Activated CD4-positive, alpha-beta T cell treated with anti-CD3 and anti-CD28 coated beads for 36 hours (primary cell): ENCODE data around the gene SMAD6. TPM values are rescaled to one million over a fixed set of nuclear protein-coding genes. Genes with fewer than 3 reads are reported as not detected.

ENCODE experiments used
- ATAC-seq: fragments of 200-7000 bp; cut with Tn5 transposase; one replicate; pipeline ENCODE4 v1.10.0; 2021; ENCODE audit warnings: mild to moderate bottlenecking, moderate library complexity
- CTCF ChIA-PET: fragments of 350-600 bp; sonication (Branson Sonifier 250); formaldehyde crosslinking; loops from one replicate; lab custom pipeline; 2021; ENCODE audit warnings: antibody characterized with exemption; lab: Charles Lee
- POLR2A ChIA-PET: fragments of 350-600 bp; sonication (Branson Sonifier 250); formaldehyde crosslinking; loops from one replicate; lab custom pipeline; 2021; ENCODE audit warnings: antibody characterized with exemption, inconsistent platforms; lab: Charles Lee
- DNase-seq: peaks from one replicate; pipeline ENCODE4 v3.0.0-alpha.2; 2020
- H3K27ac Mint-ChIP-seq: one replicate; pipeline ENCODE4 v1.8.0; 2021; ENCODE audit warnings: mixed read lengths
- H3K27me3 Mint-ChIP-seq: one replicate; pipeline ENCODE4 v1.8.0; 2021; ENCODE audit warnings: mixed read lengths
- H3K36me3 Mint-ChIP-seq: one replicate; pipeline ENCODE4 v1.8.0; 2021; ENCODE audit warnings: low read depth, mixed read lengths
- H3K4me1 Mint-ChIP-seq: one replicate; pipeline ENCODE4 v1.8.0; 2021; ENCODE audit warnings: mixed read lengths
- H3K4me3 Mint-ChIP-seq: one replicate; pipeline ENCODE4 v1.8.0; 2021; ENCODE audit warnings: mild to moderate bottlenecking, moderate library complexity, mixed read lengths
- H3K9me3 Mint-ChIP-seq: one replicate; pipeline ENCODE4 v1.8.0; 2021; ENCODE audit warnings: low read depth, mixed read lengths
- intact Hi-C, 2 experiments: fragments of 100-400 bp; cut with DNase I in 1 of 2; cut with micrococcal nuclease in 1 of 2; formaldehyde crosslinking; loops; one replicate each; pipeline versions ENCODE4 v1.14.2 to v1.15.1; 2022 to 2024; cut with DNase I, micrococcal nuclease
- total RNA-seq, 2 experiments: library from RNA; stranded (reverse); gene quantifications; one replicate each; pipeline ENCODE4 v1.2.3, GENCODE V29; 2021

The SMAD6 gene
- total RNA-seq, 2 experiments from 2014 or later = 0.19 to 0.23 TPM

- intact Hi-C loops = no loop called here
- no peak for ATAC-seq
- peaks cover 4% of the 10 kb centered on the region for H3K27me3 Mint-ChIP-seq
- ChIA-PET POLR2A (no interaction called here), CTCF (no interaction called here)
- H3K27ac Mint-ChIP-seq = no peak overlapping the region
- no peak overlapping the region for H3K4me3 Mint-ChIP-seq
- DNase-seq = no peak
- H3K4me1 Mint-ChIP-seq = no peaks in the 10 kb centered on the region
- no peaks in the 10 kb centered on the region for H3K9me3 Mint-ChIP-seq
- H3K36me3 Mint-ChIP-seq = no peaks in the 10 kb centered on the region
Observed at GRCh38 chr15:66713843-66714508, 11.9 kb downstream of the SMAD6 start.

- CTCF ChIA-PET = no interaction called here
- Mint-ChIP-seq H3K27ac (no peak overlapping the region), H3K4me1 (no peaks in the 10 kb centered on the region), H3K9me3 (no peaks in the 10 kb centered on the region), H3K27me3 (peaks cover 4% of the 10 kb centered on the region), H3K4me3 (no peak overlapping the region), H3K36me3 (no peaks in the 10 kb centered on the region)
- POLR2A ChIA-PET = no interaction called here
- no peak for DNase-seq
- intact Hi-C loops = no loop called here
- ATAC-seq = no peak
Observed at GRCh38 chr15:66714543-66714981, 12.5 kb downstream of the SMAD6 start.

GRCh38 chr15:66715181-66715624, 13.2 kb downstream of the SMAD6 start:
- intact Hi-C loops = no loop called here
- no peak overlapping the region for H3K4me3 Mint-ChIP-seq
- CTCF ChIA-PET = no interaction called here

GRCh38 chr15:66715720-66716655, 14.0 kb downstream of the SMAD6 start:
- Mint-ChIP-seq H3K4me1 (no peaks in the 10 kb centered on the region), H3K4me3 (no peak overlapping the region), H3K9me3 (no peaks in the 10 kb centered on the region), H3K27me3 (peaks cover 4% of the 10 kb centered on the region), H3K36me3 (no peaks in the 10 kb centered on the region), H3K27ac (no peak overlapping the region)
- ATAC-seq = no peak
- ChIA-PET POLR2A (no interaction called here), CTCF (no interaction called here)
- DNase-seq = no peak
- intact Hi-C loops = no loop called here

More at GRCh38 chr15:66715181-66715624, 13.2 kb downstream of the SMAD6 start:
- no peak for ATAC-seq
- H3K36me3 Mint-ChIP-seq = no peaks in the 10 kb centered on the region
- H3K27ac Mint-ChIP-seq = no peak overlapping the region
- POLR2A ChIA-PET = no interaction called here
- no peaks in the 10 kb centered on the region for H3K4me1 Mint-ChIP-seq
- H3K27me3 Mint-ChIP-seq = peaks cover 4% of the 10 kb centered on the region
- no peaks in the 10 kb centered on the region for H3K9me3 Mint-ChIP-seq
- DNase-seq = no peak

- CTCF ChIA-PET = no interaction called here
- Mint-ChIP-seq H3K4me3 (no peak overlapping the region), H3K4me1 (no peaks in the 10 kb centered on the region), H3K27me3 (peaks cover 4% of the 10 kb centered on the region), H3K9me3 (no peaks in the 10 kb centered on the region), H3K36me3 (no peaks in the 10 kb centered on the region), H3K27ac (no peak overlapping the region)
- intact Hi-C loops = no loop called here
- POLR2A ChIA-PET = no interaction called here
- DNase-seq (no peak), ATAC-seq (no peak)
Observed at GRCh38 chr15:66716656-66717020, 14.6 kb downstream of the SMAD6 start.

GRCh38 chr15:66718220-66718988, 16.4 kb downstream of the SMAD6 start:
- H3K4me1 Mint-ChIP-seq = no peaks in the 10 kb centered on the region
- ATAC-seq (no peak), DNase-seq (no peak)
- intact Hi-C loops = no loop called here
- ChIA-PET CTCF (no interaction called here), POLR2A (no interaction called here)
- H3K4me3 Mint-ChIP-seq = no peak overlapping the region
- no peak overlapping the region for H3K27ac Mint-ChIP-seq
- H3K9me3 Mint-ChIP-seq = no peaks in the 10 kb centered on the region
- H3K27me3 Mint-ChIP-seq = peaks cover 4% of the 10 kb centered on the region
- no peaks in the 10 kb centered on the region for H3K36me3 Mint-ChIP-seq

GRCh38 chr15:66719471-66719870, 17.4 kb downstream of the SMAD6 start:
- ChIA-PET POLR2A (no interaction called here), CTCF (interaction anchor here (2.3 kb wide), 1 partner anchor 8 kb away, joined by 9 read pairs; no protein-coding TSS in a partner anchor)
- Mint-ChIP-seq H3K27ac (no peak overlapping the region), H3K4me1 (no peaks in the 10 kb centered on the region), H3K36me3 (no peaks in the 10 kb centered on the region), H3K27me3 (peaks cover 4% of the 10 kb centered on the region), H3K9me3 (no peaks in the 10 kb centered on the region), H3K4me3 (no peak overlapping the region)
- intact Hi-C loops = no loop called here
- no peak for DNase-seq
- no peak for ATAC-seq

- peak; percentile 86 for ATAC-seq
- Mint-ChIP-seq H3K36me3 (no peaks in the 10 kb centered on the region), H3K9me3 (no peaks in the 10 kb centered on the region), H3K4me1 (no peaks in the 10 kb centered on the region), H3K27me3 (peaks cover 4% of the 10 kb centered on the region), H3K4me3 (no peak overlapping the region), H3K27ac (no peak overlapping the region)
- intact Hi-C loops = no loop called here
- CTCF ChIA-PET = interaction anchor here (0.7 to 2.3 kb wide), 2 partner anchors 9 to 36 kb away, joined by 3 to 9 read pairs; no protein-coding TSS in a partner anchor
- peak; percentile 46 for DNase-seq
- POLR2A ChIA-PET = no interaction called here
Observed at GRCh38 chr15:66720206-66721010, 18.4 kb downstream of the SMAD6 start.

- ChIA-PET POLR2A (no interaction called here), CTCF (interaction anchor here (0.7 to 2.3 kb wide), 2 partner anchors 10 to 36 kb away, joined by 3 to 9 read pairs; no protein-coding TSS in a partner anchor)
- H3K36me3 Mint-ChIP-seq = no peaks in the 10 kb centered on the region
- H3K9me3 Mint-ChIP-seq = no peaks in the 10 kb centered on the region
- no peak for DNase-seq
- H3K27me3 Mint-ChIP-seq = peaks cover 2% of the 10 kb centered on the region
- no peak overlapping the region for H3K27ac Mint-ChIP-seq
- no peak overlapping the region for H3K4me3 Mint-ChIP-seq
- ATAC-seq = no peak
- no peaks in the 10 kb centered on the region for H3K4me1 Mint-ChIP-seq
- intact Hi-C loops = no loop called here
Observed at GRCh38 chr15:66721020-66721419, 19.0 kb downstream of the SMAD6 start.

- ChIA-PET POLR2A (no interaction called here), CTCF (interaction anchor here (2.3 kb wide), 1 partner anchor 10 kb away, joined by 9 read pairs; no protein-coding TSS in a partner anchor)
- no peaks in the 10 kb centered on the region for H3K4me1 Mint-ChIP-seq
- H3K36me3 Mint-ChIP-seq = no peaks in the 10 kb centered on the region
- H3K9me3 Mint-ChIP-seq = no peaks in the 10 kb centered on the region
- DNase-seq (no peak), ATAC-seq (peak; percentile 80)
- peaks cover 2% of the 10 kb centered on the region for H3K27me3 Mint-ChIP-seq
- intact Hi-C loops = no loop called here
- H3K4me3 Mint-ChIP-seq = no peak overlapping the region
- H3K27ac Mint-ChIP-seq = no peak overlapping the region
Observed at GRCh38 chr15:66721501-66721937, 19.5 kb downstream of the SMAD6 start.
